Activated naive CD4-positive, alpha-beta T cell treated with anti-CD3 and anti-CD28 coated beads, Interleukin-2, amount 50 U/mL, for 24 hours (primary cell): Measurements from ENCODE around the gene MFSD12.
A peak's percentile ranks its signal among the peaks of the same experiment; 100 is the strongest.

Experiments
- H3K27ac Mint-ChIP-seq: one replicate; pipeline ENCODE4 v1.8.0; 2021; ENCODE audit warnings: mild to moderate bottlenecking, mixed read lengths
- H3K27me3 Mint-ChIP-seq: one replicate; pipeline ENCODE4 v1.8.0; 2021; ENCODE audit warnings: mixed read lengths
- H3K36me3 Mint-ChIP-seq: one replicate; pipeline ENCODE4 v1.8.0; 2021; ENCODE audit warnings: mixed read lengths
- H3K4me1 Mint-ChIP-seq: one replicate; pipeline ENCODE4 v1.8.0; 2021; ENCODE audit warnings: mixed read lengths
- H3K4me3 Mint-ChIP-seq: one replicate; pipeline ENCODE4 v1.8.0; 2021; ENCODE audit warnings: mild to moderate bottlenecking, mixed read lengths
- H3K9me3 Mint-ChIP-seq: one replicate; pipeline ENCODE4 v1.8.0; 2021; ENCODE audit warnings: mixed read lengths

The MFSD12 gene

GRCh38 chr19:3557461-3558248 lies at the start of gene MFSD12:
Gene MFSD12, minus strand, starts transcription at chr19:3557586. Its CDS starts 183 bp downstream, at chr19:3557403.
- H3K27ac Mint-ChIP-seq, result peak within 1 kb of the TSS; percentile 96
- no peaks in the 10 kb centered on the region for H3K36me3 Mint-ChIP-seq
- peak within 1 kb of the TSS; percentile 97 for H3K4me3 Mint-ChIP-seq
- no peaks in the 10 kb centered on the region for H3K27me3 Mint-ChIP-seq
- H3K9me3 Mint-ChIP-seq, result no peaks in the 10 kb centered on the region
- peaks cover 35% of the 10 kb centered on the region for H3K4me1 Mint-ChIP-seq

GRCh38 chr19:3606690-3607289 lies 49.4 kb upstream of the MFSD12 start, which contains the start of gene TBXA2R:
Gene TBXA2R, minus strand, starts transcription at chr19:3606875. Its CDS starts 6,241 bp downstream, at chr19:3600634.
- Mint-ChIP-seq H3K9me3 (no peaks in the 10 kb centered on the region), H3K36me3 (no peaks in the 10 kb centered on the region), H3K27ac (no peak within 1 kb of the TSS), H3K27me3 (no peaks in the 10 kb centered on the region), H3K4me1 (peaks cover 8% of the 10 kb centered on the region), H3K4me3 (no peak within 1 kb of the TSS)

- H3K27ac Mint-ChIP-seq, result no peak overlapping the region
- H3K27me3 Mint-ChIP-seq, result no peaks in the 10 kb centered on the region
- peaks cover 8% of the 10 kb centered on the region for H3K4me1 Mint-ChIP-seq
- H3K4me3 Mint-ChIP-seq, result no peak overlapping the region
- H3K9me3 Mint-ChIP-seq, result no peaks in the 10 kb centered on the region
- no peaks in the 10 kb centered on the region for H3K36me3 Mint-ChIP-seq
These were observed 48.8 kb upstream of the MFSD12 start for GRCh38 chr19:3606174-3606689.

GRCh38 chr19:3605770-3606169 lies 48.4 kb upstream of the MFSD12 start:
- no peak overlapping the region for H3K27ac Mint-ChIP-seq
- no peaks in the 10 kb centered on the region for H3K36me3 Mint-ChIP-seq
- no peaks in the 10 kb centered on the region for H3K27me3 Mint-ChIP-seq
- peaks cover 8% of the 10 kb centered on the region for H3K4me1 Mint-ChIP-seq
- no peak overlapping the region for H3K4me3 Mint-ChIP-seq
- no peaks in the 10 kb centered on the region for H3K9me3 Mint-ChIP-seq

GRCh38 chr19:3605361-3605760 lies 48.0 kb upstream of the MFSD12 start:
- peaks cover 8% of the 10 kb centered on the region for H3K4me1 Mint-ChIP-seq
- H3K9me3 Mint-ChIP-seq, result no peaks in the 10 kb centered on the region
- H3K27ac Mint-ChIP-seq, result no peak overlapping the region
- H3K36me3 Mint-ChIP-seq, result no peaks in the 10 kb centered on the region
- no peaks in the 10 kb centered on the region for H3K27me3 Mint-ChIP-seq
- H3K4me3 Mint-ChIP-seq, result no peak overlapping the region

- no peaks in the 10 kb centered on the region for H3K27me3 Mint-ChIP-seq
- H3K4me1 Mint-ChIP-seq, result peaks cover 8% of the 10 kb centered on the region
- no peaks in the 10 kb centered on the region for H3K36me3 Mint-ChIP-seq
- H3K4me3 Mint-ChIP-seq, result no peak overlapping the region
- H3K9me3 Mint-ChIP-seq, result no peaks in the 10 kb centered on the region
- no peak overlapping the region for H3K27ac Mint-ChIP-seq
These were observed 47.6 kb upstream of the MFSD12 start for GRCh38 chr19:3604987-3605343.

GRCh38 chr19:3604227-3604986 lies 47.0 kb upstream of the MFSD12 start:
- H3K9me3 Mint-ChIP-seq, result no peaks in the 10 kb centered on the region
- no peak overlapping the region for H3K27ac Mint-ChIP-seq
- no peaks in the 10 kb centered on the region for H3K36me3 Mint-ChIP-seq
- no peak overlapping the region for H3K4me3 Mint-ChIP-seq
- peaks cover 8% of the 10 kb centered on the region for H3K4me1 Mint-ChIP-seq
- H3K27me3 Mint-ChIP-seq, result no peaks in the 10 kb centered on the region

GRCh38 chr19:3603121-3603811 lies 45.9 kb upstream of the MFSD12 start:
- Mint-ChIP-seq H3K9me3 (no peaks in the 10 kb centered on the region), H3K4me3 (no peak overlapping the region), H3K27ac (no peak overlapping the region), H3K4me1 (peaks cover 6% of the 10 kb centered on the region), H3K27me3 (no peaks in the 10 kb centered on the region), H3K36me3 (no peaks in the 10 kb centered on the region)

GRCh38 chr19:3601021-3601420 lies 43.6 kb upstream of the MFSD12 start:
- Mint-ChIP-seq H3K36me3 (no peaks in the 10 kb centered on the region), H3K27ac (no peak overlapping the region), H3K9me3 (no peaks in the 10 kb centered on the region), H3K4me3 (no peak overlapping the region), H3K4me1 (no peaks in the 10 kb centered on the region), H3K27me3 (no peaks in the 10 kb centered on the region)

GRCh38 chr19:3599776-3600187 lies 42.4 kb upstream of the MFSD12 start:
- Mint-ChIP-seq H3K36me3 (no peaks in the 10 kb centered on the region), H3K4me3 (no peak overlapping the region), H3K27me3 (no peaks in the 10 kb centered on the region), H3K27ac (no peak overlapping the region), H3K4me1 (no peaks in the 10 kb centered on the region), H3K9me3 (no peaks in the 10 kb centered on the region)

- Mint-ChIP-seq H3K27ac (no peak overlapping the region), H3K4me1 (no peaks in the 10 kb centered on the region), H3K27me3 (no peaks in the 10 kb centered on the region), H3K36me3 (no peaks in the 10 kb centered on the region), H3K9me3 (no peaks in the 10 kb centered on the region), H3K4me3 (no peak overlapping the region)
These were observed 38.2 kb upstream of the MFSD12 start for GRCh38 chr19:3595521-3596061.

GRCh38 chr19:3593156-3593555 lies 35.8 kb upstream of the MFSD12 start:
- Mint-ChIP-seq H3K27me3 (no peaks in the 10 kb centered on the region), H3K27ac (no peak overlapping the region), H3K4me1 (no peaks in the 10 kb centered on the region), H3K4me3 (no peak overlapping the region), H3K9me3 (no peaks in the 10 kb centered on the region), H3K36me3 (no peaks in the 10 kb centered on the region)

GRCh38 chr19:3591876-3592613 lies 34.7 kb upstream of the MFSD12 start:
- Mint-ChIP-seq H3K4me1 (no peaks in the 10 kb centered on the region), H3K27ac (no peak overlapping the region), H3K36me3 (no peaks in the 10 kb centered on the region), H3K4me3 (no peak overlapping the region), H3K9me3 (no peaks in the 10 kb centered on the region), H3K27me3 (no peaks in the 10 kb centered on the region)

- no peaks in the 10 kb centered on the region for H3K36me3 Mint-ChIP-seq
- no peaks in the 10 kb centered on the region for H3K27me3 Mint-ChIP-seq
- H3K4me3 Mint-ChIP-seq, result no peak overlapping the region
- H3K4me1 Mint-ChIP-seq, result no peaks in the 10 kb centered on the region
- H3K27ac Mint-ChIP-seq, result no peak overlapping the region
- H3K9me3 Mint-ChIP-seq, result no peaks in the 10 kb centered on the region
These were observed 33.7 kb upstream of the MFSD12 start for GRCh38 chr19:3590991-3591659.
